ENCODE results near the gene ARHGAP10. TPM values are rescaled to one million over a fixed set of nuclear protein-coding genes. Genes with fewer than 3 reads are reported as not detected.

The ARHGAP10 gene
- total RNA-seq, 1 experiment from 2014 or later: 9.0 TPM

GRCh38 chr4:148072789-148073188 is 340.9 kb downstream of the ARHGAP10 start:
- no peak for DNase-seq
- intact Hi-C loops (cut with micrococcal nuclease): no loop called here
- Histone ChIP-seq H2AFZ (ENCODE audit: low read length) (no peak overlapping the region), H3K36me3 (ENCODE audit: low read depth, low read length) (no peaks in the 10 kb centered on the region; the same call in 1 of the 2 replicates), H3K9ac (ENCODE audit: low read length) (no peak overlapping the region), H3K9me2 (replicated peaks; ENCODE audit: low read length) (no peaks in the 10 kb centered on the region), H3K4me2 (ENCODE audit: low read length) (no peak overlapping the region), H3K4me1 (ENCODE audit: insufficient read depth, low read length) (no peaks in the 10 kb centered on the region), H3K27me3 (ENCODE audit: low read length) (no peaks in the 10 kb centered on the region), H4K20me1 (ENCODE audit: low read length) (no peaks in the 10 kb centered on the region), H3K4me3 (ENCODE audit: low read length) (no peak overlapping the region), H3K27ac (ENCODE audit: low read length) (no peak overlapping the region), H3K9me3 (ENCODE audit: low read length) (no peaks in the 10 kb centered on the region), H3F3A (ENCODE audit: low read length, unreplicated experiment) (no peaks in the 10 kb centered on the region), H3K79me2 (ENCODE audit: low read length) (no peaks in the 10 kb centered on the region)
- TF ChIP-seq EZH2 (IDR thresholded peaks at IDR 0.05; ENCODE audit: low read length, unreplicated experiment) (no peak), CTCF (conservative IDR thresholded peaks at IDR 0.05; ENCODE audit: low read depth, low read length) (no peak), EZH2phosphoT487 (IDR thresholded peaks at IDR 0.05; ENCODE audit: borderline replicate concordance, low read length) (no peak)
- no peak for ATAC-seq
- no TSS peak for BruUV-seq (replicated peaks)
- ChIA-PET CTCF (no interaction called here), POLR2A (ENCODE audit: unreplicated experiment) (no interaction called here)

- ATAC-seq (no peak), DNase-seq (no peak)
- H3K4me2 ChIP-seq (ENCODE audit: low read length): no peak overlapping the region
- TF ChIP-seq EZH2phosphoT487 (IDR thresholded peaks at IDR 0.05; ENCODE audit: borderline replicate concordance, low read length) (no peak), EZH2 (IDR thresholded peaks at IDR 0.05; ENCODE audit: low read length, unreplicated experiment) (no peak), CTCF (conservative IDR thresholded peaks at IDR 0.05; ENCODE audit: low read depth, low read length) (no peak)
- H3F3A ChIP-seq (ENCODE audit: low read length, unreplicated experiment): no peaks in the 10 kb centered on the region
- H2AFZ ChIP-seq (ENCODE audit: low read length): no peak overlapping the region
- H3K4me1 ChIP-seq (ENCODE audit: insufficient read depth, low read length): no peaks in the 10 kb centered on the region
- CTCF ChIA-PET: no interaction called here
- H3K9me3 ChIP-seq (ENCODE audit: low read length): no peaks in the 10 kb centered on the region
- H3K9ac ChIP-seq (ENCODE audit: low read length): no peak overlapping the region
- no peaks in the 10 kb centered on the region for H3K27me3 ChIP-seq (ENCODE audit: low read length)
- no peaks in the 10 kb centered on the region for H4K20me1 ChIP-seq (ENCODE audit: low read length)
- BruUV-seq (replicated peaks): no TSS peak
- intact Hi-C loops (cut with micrococcal nuclease): no loop called here
- no peak overlapping the region for H3K27ac ChIP-seq (ENCODE audit: low read length)
- no peaks in the 10 kb centered on the region for H3K79me2 ChIP-seq (ENCODE audit: low read length)
- POLR2A ChIA-PET (ENCODE audit: unreplicated experiment): no interaction called here
- H3K9me2 ChIP-seq (replicated peaks; ENCODE audit: low read length): no peaks in the 10 kb centered on the region
- H3K4me3 ChIP-seq (ENCODE audit: low read length): no peak overlapping the region
- no peaks in the 10 kb centered on the region; the same call in 1 of the 2 replicates for H3K36me3 ChIP-seq (ENCODE audit: low read depth, low read length)
These were observed 341.5 kb downstream of the ARHGAP10 start for GRCh38 chr4:148073349-148073748.

- H3K4me2 ChIP-seq (ENCODE audit: low read length): no peak overlapping the region
- H2AFZ ChIP-seq (ENCODE audit: low read length): no peak overlapping the region
- no peaks in the 10 kb centered on the region for H3K9me3 ChIP-seq (ENCODE audit: low read length)
- TF ChIP-seq EZH2phosphoT487 (IDR thresholded peaks at IDR 0.05; ENCODE audit: borderline replicate concordance, low read length): no peak
- no peak for TF ChIP-seq CTCF (conservative IDR thresholded peaks at IDR 0.05; ENCODE audit: low read depth, low read length)
- TF ChIP-seq EZH2 (IDR thresholded peaks at IDR 0.05; ENCODE audit: low read length, unreplicated experiment): no peak
- DNase-seq (no peak), ATAC-seq (no peak)
- no peaks in the 10 kb centered on the region for H3K79me2 ChIP-seq (ENCODE audit: low read length)
- H3F3A ChIP-seq (ENCODE audit: low read length, unreplicated experiment): no peaks in the 10 kb centered on the region
- no peak overlapping the region for H3K4me3 ChIP-seq (ENCODE audit: low read length)
- intact Hi-C loops (cut with micrococcal nuclease): no loop called here
- no peaks in the 10 kb centered on the region for H4K20me1 ChIP-seq (ENCODE audit: low read length)
- no peaks in the 10 kb centered on the region for H3K9me2 ChIP-seq (replicated peaks; ENCODE audit: low read length)
- no peaks in the 10 kb centered on the region for H3K27me3 ChIP-seq (ENCODE audit: low read length)
- ChIA-PET CTCF (no interaction called here), POLR2A (ENCODE audit: unreplicated experiment) (no interaction called here)
- no TSS peak for BruUV-seq (replicated peaks)
- no peaks in the 10 kb centered on the region for H3K4me1 ChIP-seq (ENCODE audit: insufficient read depth, low read length)
- no peak overlapping the region for H3K9ac ChIP-seq (ENCODE audit: low read length)
- no peak overlapping the region for H3K27ac ChIP-seq (ENCODE audit: low read length)
- no peaks in the 10 kb centered on the region; the same call in 1 of the 2 replicates for H3K36me3 ChIP-seq (ENCODE audit: low read depth, low read length)
These were observed 342.6 kb downstream of the ARHGAP10 start for GRCh38 chr4:148074462-148074861.
